Vagina (tissue), 2 donors: Measurements from ENCODE around the gene MBD1. TPM values are rescaled to one million over a fixed set of nuclear protein-coding genes. Genes with fewer than 3 reads are reported as not detected.
"Not testable (repeated sequence)": the region's sequence is repeated elsewhere in the genome, so short reads cannot be mapped to it uniquely, and the experiment has no call there.

Experiments
- DNase-seq, 2 donors: peaks; one replicate each; pipeline ENCODE4 v3.0.0-alpha.2; 2017; ENCODE audit errors: extremely low spot score in 2 of 2
- H3K27ac ChIP-seq: fragments of 200-600 bp; sonication (generic); one replicate; pipeline ENCODE4 v1.5.1; 2019
- H3K27me3 ChIP-seq: fragments of 200-600 bp; sonication (generic); one replicate; pipeline ENCODE4 v1.5.1; 2019
- H3K36me3 ChIP-seq, 2 donors: fragments of 200-600 bp; sonication (generic); one replicate each; pipeline ENCODE4 v1.5.1; 2017 to 2019
- H3K4me1 ChIP-seq: fragments of 200-600 bp; sonication (generic); one replicate; pipeline ENCODE4 v1.5.1; 2019
- H3K4me3 ChIP-seq, 2 donors: fragments of 200-600 bp; sonication (generic); 1 replicate in 1 of 2; 2 replicates in 1 of 2; pipeline ENCODE4 v1.5.1; 2016 to 2019
- H3K9me3 ChIP-seq: fragments of 200-600 bp; sonication (generic); one replicate; pipeline ENCODE4 v1.5.1; 2019
- POLR2A ChIP-seq, 2 donors: fragments of 450-650 bp; IDR thresholded peaks; one replicate each; pipeline ENCODE4 v1.6.1; 2017; ENCODE audit warnings: antibody characterized with exemption in 2 of 2, mild to moderate bottlenecking in 2 of 2, moderate library complexity in 2 of 2
- POLR2AphosphoS5 ChIP-seq, 2 donors: sonication (generic); formaldehyde crosslinking; IDR thresholded peaks; one replicate each; pipeline ENCODE4 v1.9.0; 2017; ENCODE audit warnings: antibody characterized with exemption in 2 of 2, mild to moderate bottlenecking in 2 of 2, low read depth in 1 of 2; ENCODE audit not compliant: insufficient read depth in 1 of 2
- intact Hi-C: fragments of 100-400 bp; cut with DNase I; formaldehyde crosslinking; loops from one replicate; pipeline ENCODE4 v1.15.1; 2023
- total RNA-seq: library from RNA; depleted of rRNA; stranded (reverse); fragments of >200 nt; gene quantifications from one replicate; pipeline ENCODE4 v1.2.3, GENCODE V29; 2016
- TF ChIP-seq, protein P1 (sequence below), 3 experiments: fragments of 450-650 bp in 2 of 3; fragments of 200-600 bp in 1 of 3; sonication (generic) in 1 of 3; IDR thresholded peaks; one replicate each; pipeline ENCODE4 v1.5.1; 2017 to 2019; ENCODE audit warnings: antibody characterized with exemption in 3 of 3, mild to moderate bottlenecking in 2 of 3, moderate library complexity in 2 of 3

MBD1 gene
- total RNA-seq, 1 donor from 2014 or later, result 85.7 TPM

DNA sequence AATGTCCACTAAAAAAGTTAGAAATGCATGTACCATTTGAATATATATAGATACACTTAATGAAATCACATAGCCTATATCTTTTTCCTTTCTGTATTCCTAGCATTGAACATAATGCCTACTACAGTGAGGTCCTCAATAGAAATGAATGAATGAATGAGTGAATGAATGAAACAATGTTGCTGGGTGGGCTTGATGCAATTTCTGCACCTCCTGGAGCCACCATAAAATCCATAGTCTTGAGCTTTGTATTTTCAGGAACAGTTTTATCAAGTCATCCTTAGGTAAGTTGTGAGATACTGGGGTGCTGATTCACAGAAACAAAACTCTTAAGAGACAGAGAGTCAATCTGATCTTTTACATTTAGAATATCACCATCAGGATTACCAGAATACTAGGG is 18.3 kb downstream of the MBD1 start:
- DNase-seq, result no peak
- H3K4me3 ChIP-seq, result no peak overlapping the region
- no peaks in the 10 kb centered on the region for H3K27me3 ChIP-seq
- TF ChIP-seq, protein P1, sequence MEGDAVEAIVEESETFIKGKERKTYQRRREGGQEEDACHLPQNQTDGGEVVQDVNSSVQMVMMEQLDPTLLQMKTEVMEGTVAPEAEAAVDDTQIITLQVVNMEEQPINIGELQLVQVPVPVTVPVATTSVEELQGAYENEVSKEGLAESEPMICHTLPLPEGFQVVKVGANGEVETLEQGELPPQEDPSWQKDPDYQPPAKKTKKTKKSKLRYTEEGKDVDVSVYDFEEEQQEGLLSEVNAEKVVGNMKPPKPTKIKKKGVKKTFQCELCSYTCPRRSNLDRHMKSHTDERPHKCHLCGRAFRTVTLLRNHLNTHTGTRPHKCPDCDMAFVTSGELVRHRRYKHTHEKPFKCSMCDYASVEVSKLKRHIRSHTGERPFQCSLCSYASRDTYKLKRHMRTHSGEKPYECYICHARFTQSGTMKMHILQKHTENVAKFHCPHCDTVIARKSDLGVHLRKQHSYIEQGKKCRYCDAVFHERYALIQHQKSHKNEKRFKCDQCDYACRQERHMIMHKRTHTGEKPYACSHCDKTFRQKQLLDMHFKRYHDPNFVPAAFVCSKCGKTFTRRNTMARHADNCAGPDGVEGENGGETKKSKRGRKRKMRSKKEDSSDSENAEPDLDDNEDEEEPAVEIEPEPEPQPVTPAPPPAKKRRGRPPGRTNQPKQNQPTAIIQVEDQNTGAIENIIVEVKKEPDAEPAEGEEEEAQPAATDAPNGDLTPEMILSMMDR (IDR thresholded peaks at IDR 0.05), result no peak
- TF ChIP-seq POLR2AphosphoS5 (IDR thresholded peaks at IDR 0.05; ENCODE audit: insufficient read depth in 1 of 2, low read depth in 1 of 2), result no peak
- no peak for TF ChIP-seq POLR2A (IDR thresholded peaks at IDR 0.05)
- H3K27ac ChIP-seq, result no peak overlapping the region
- H3K4me1 ChIP-seq, result peaks cover 6% of the 10 kb centered on the region
- no peaks in the 10 kb centered on the region for H3K36me3 ChIP-seq
- H3K9me3 ChIP-seq, result no peaks in the 10 kb centered on the region
- intact Hi-C loops, result no loop called here

DNA sequence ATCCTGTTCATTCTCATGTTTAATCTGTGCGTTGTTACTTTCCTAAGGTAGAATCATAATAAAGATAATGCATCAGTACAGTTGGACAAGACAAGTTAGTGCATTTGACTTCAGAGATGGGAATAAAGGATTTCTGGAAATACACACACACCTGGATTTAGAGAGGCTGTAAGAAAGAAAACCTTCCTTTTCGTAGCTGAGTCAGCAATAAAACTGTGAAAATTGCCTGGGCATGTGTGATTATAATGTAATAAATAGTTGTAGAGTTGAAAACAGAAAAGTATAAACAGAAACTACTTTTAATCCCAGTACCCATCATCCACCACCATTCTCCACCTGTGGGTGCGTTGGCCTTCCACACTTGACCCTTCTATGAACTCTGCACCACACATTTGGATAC is 30.4 kb downstream of the MBD1 start:
- DNase-seq, result no peak
- H3K27me3 ChIP-seq, result no peaks in the 10 kb centered on the region
- no peaks in the 10 kb centered on the region for H3K9me3 ChIP-seq
- intact Hi-C loops, result no loop called here
- H3K27ac ChIP-seq, result no peak overlapping the region
- TF ChIP-seq, protein P1 (IDR thresholded peaks at IDR 0.05), result no peak
- TF ChIP-seq POLR2AphosphoS5 (IDR thresholded peaks at IDR 0.05; ENCODE audit: insufficient read depth in 1 of 2, low read depth in 1 of 2) (no peak), POLR2A (IDR thresholded peaks at IDR 0.05) (no peak)
- no peak overlapping the region for H3K4me3 ChIP-seq
- H3K4me1 ChIP-seq, result no peaks in the 10 kb centered on the region
- no peaks in the 10 kb centered on the region for H3K36me3 ChIP-seq

DNA sequence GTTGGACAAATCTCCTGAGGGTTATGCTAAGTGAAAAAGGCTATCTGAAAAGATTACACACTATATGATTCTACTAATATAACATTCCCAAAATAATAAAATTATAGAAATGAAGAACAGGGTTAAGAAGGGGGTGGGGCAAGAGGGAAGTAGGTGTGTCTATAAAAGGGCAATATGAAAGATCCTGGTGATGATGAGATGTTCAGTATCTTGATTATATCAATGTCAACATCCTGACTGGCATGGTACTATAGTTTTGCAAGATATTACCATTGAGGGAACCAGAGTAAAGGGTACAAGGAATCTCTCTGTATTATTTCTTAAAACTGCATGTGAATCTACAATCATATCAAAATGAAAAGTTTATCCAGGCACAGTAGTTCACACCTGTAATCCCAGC is 31.7 kb downstream of the MBD1 start:
- no peak overlapping the region for H3K27ac ChIP-seq
- H3K36me3 ChIP-seq, result no peaks in the 10 kb centered on the region
- H3K4me1 ChIP-seq, result no peaks in the 10 kb centered on the region
- no peaks in the 10 kb centered on the region for H3K9me3 ChIP-seq
- no peak for DNase-seq
- no peaks in the 10 kb centered on the region for H3K27me3 ChIP-seq
- TF ChIP-seq, protein P1 (IDR thresholded peaks at IDR 0.05), result no peak
- TF ChIP-seq POLR2AphosphoS5 (IDR thresholded peaks at IDR 0.05; ENCODE audit: insufficient read depth in 1 of 2, low read depth in 1 of 2), result no peak
- no peak for TF ChIP-seq POLR2A (IDR thresholded peaks at IDR 0.05)
- no peak overlapping the region for H3K4me3 ChIP-seq
- intact Hi-C loops, result no loop called here

DNA sequence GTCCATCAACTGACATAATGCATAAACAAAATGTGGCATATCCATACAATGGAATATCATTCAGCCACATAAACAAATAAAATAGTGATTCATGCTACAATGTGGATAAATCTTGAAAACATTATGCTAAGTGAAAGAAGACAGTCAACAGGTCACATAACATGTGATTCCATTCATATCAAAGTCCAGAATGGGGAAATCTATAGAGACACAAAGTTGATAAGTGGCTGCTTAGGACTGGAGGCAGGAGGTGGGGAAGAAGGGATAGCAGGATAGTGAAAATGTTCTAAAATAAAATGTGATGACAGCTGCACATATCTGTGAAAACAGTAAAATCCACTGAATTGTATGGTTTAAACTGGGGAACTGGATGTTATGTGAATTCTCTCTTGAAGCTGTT is 33.8 kb downstream of the MBD1 start:
- TF ChIP-seq, protein P1 (IDR thresholded peaks at IDR 0.05), result no peak
- TF ChIP-seq POLR2A (IDR thresholded peaks at IDR 0.05) (no peak), POLR2AphosphoS5 (IDR thresholded peaks at IDR 0.05; ENCODE audit: insufficient read depth in 1 of 2, low read depth in 1 of 2) (no peak)
- no peaks in the 10 kb centered on the region for H3K4me1 ChIP-seq
- H3K4me3 ChIP-seq, result no peak overlapping the region
- intact Hi-C loops, result no loop called here
- H3K27me3 ChIP-seq, result no peaks in the 10 kb centered on the region
- H3K36me3 ChIP-seq, result no peaks in the 10 kb centered on the region
- no peak overlapping the region for H3K27ac ChIP-seq
- no peaks in the 10 kb centered on the region for H3K9me3 ChIP-seq
- DNase-seq, result no peak

DNA sequence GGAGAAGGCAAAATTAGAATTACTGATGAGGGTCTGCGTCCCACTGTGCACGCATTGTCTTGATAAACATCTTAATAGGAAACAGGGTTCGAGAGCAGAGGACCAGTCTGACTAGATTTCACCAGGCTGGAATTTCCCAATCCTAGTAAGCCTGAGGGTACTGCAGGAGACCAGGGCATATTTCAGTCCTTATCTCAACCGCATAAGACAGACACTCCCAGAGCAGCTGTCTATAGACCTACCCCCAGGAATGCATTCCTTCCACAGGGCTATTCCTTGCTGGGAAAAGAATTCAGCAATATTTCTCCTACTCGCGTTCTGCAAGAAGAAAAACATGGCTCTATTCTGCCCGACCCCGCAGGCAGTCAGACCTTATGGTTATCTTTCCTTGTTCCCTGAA is 39.6 kb downstream of the MBD1 start:
- DNase-seq, intact Hi-C loops, H3K9me3 ChIP-seq, H3K27me3 ChIP-seq, H3K4me3 ChIP-seq, H3K4me1 ChIP-seq, H3K36me3 ChIP-seq, H3K27ac ChIP-seq: not testable (repeated sequence)

DNA sequence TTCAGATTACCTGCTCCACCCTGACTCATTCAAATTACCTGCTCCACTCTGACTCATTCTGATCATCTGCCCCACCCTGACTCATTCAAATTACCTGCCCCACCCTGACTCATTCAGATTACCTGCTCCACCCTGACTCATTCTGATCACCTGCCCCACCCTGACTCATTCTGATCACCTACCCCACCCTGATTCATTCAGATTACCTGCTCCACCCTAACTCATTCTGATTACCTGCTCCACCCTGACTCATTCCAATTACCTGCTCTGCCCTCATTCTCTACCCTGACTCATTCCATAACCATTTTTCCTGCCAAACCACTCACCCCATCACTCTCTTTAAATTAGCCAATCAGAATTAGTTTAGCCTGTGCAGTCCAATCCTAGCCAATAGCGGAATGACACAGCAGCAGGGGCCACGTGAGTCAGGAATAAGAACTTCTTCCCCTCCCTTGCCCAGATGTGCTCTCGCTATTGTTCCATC is 41.2 kb downstream of the MBD1 start:
- Histone ChIP-seq H3K9me3 (peaks cover 5% of the 10 kb centered on the region), H3K36me3 (no peaks in the 10 kb centered on the region), H3K4me3 (no peak overlapping the region), H3K4me1 (no peaks in the 10 kb centered on the region), H3K27ac (no peak overlapping the region), H3K27me3 (no peaks in the 10 kb centered on the region)
- intact Hi-C loops, result no loop called here
- no peak for TF ChIP-seq POLR2AphosphoS5 (IDR thresholded peaks at IDR 0.05; ENCODE audit: insufficient read depth in 1 of 2, low read depth in 1 of 2)
- TF ChIP-seq, protein P1 (IDR thresholded peaks at IDR 0.05), result no peak
- no peak for TF ChIP-seq POLR2A (IDR thresholded peaks at IDR 0.05)
- no peak for DNase-seq
